Measurements from ENCODE around the gene SDC3.

Gene SDC3

GRCh38 chr1:30845237-30845903 is 63.2 kb downstream of the SDC3 start:
- DNase-seq, result no peak

DNA sequence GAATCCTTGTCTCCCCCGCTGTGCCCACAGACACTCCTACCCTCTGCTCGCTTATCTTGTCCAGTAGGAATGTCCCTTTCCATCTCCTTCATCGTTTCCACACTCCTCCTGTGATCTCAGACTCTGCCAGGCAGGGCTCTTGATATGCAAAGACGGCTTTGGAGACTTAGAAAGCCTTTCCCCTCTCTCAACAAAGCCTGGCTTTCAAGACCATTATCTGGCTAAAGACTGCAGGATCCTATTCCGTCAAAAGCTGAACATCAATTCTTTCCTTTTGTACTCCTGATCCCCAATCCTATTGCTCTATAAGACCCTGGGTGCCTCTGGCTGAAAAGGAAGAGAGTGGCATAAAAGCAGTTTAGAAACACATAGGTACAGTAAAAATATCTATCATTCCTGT is 63.9 kb downstream of the SDC3 start:
- no peak for DNase-seq

- no peak for DNase-seq
Observed at GRCh38 chr1:30842697-30843354, 65.7 kb downstream of the SDC3 start.

DNA sequence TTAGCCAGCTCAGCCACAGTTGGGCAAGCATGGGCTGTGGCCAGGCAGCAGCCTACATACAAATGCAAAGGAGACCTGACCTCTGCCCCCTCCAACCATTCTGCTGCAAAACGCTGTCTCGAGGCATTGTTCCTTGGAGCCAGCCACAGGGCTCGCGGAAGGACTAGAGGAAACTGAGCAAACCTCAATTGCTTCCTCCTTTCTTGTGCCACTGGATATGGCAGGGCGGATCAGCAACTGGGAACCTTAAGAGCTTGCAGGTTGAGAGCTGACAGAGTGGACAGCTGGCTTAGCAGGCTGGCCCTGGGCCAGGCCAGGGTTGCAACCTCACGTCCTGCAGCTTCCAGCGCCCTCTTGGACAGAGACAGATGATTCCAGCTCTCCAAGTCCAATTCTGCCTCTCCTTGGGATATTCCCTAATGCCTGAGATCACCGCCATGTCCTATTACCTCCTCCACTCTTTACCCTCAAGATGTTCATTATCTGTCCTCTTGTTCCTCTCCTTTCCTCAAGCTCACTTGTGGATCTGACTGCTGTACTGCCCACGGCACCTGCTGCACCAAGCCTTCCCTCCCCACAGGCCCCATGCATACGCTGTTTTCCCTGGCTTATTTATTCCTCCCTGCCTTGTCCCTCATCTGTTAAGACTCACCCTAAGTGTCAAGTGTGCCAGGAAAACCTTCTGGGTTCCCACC is 67.5 kb downstream of the SDC3 start:
- no peak for DNase-seq

- no peak for DNase-seq
Observed at GRCh38 chr1:30839827-30840359, 68.7 kb downstream of the SDC3 start.

DNA sequence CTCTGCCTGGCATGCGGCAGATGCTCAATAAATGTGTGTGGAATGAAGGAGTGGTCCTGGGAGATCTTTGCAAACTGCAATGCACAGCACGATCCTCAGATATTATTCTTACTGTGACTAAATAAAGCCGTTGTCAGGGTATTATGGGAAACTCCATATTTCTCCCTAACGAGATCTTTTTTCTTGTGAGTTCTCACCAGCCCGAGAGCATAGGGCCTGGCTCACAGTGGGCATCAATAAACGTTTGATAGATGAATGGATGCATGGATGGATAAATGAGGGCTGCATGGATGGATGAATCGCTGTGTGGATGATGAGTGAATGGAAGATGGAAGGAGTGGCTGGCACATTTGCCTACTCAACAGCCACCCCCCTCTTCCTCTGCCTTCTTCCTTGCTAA is 69.6 kb downstream of the SDC3 start:
- DNase-seq, result no peak

GRCh38 chr1:30837653-30838052 is 70.9 kb downstream of the SDC3 start:
- no peak for DNase-seq

GRCh38 chr1:30834253-30834652 is 74.3 kb downstream of the SDC3 start:
- no peak for DNase-seq

GRCh38 chr1:30830537-30830936 is 78.0 kb downstream of the SDC3 start:
- DNase-seq, result no peak

DNA sequence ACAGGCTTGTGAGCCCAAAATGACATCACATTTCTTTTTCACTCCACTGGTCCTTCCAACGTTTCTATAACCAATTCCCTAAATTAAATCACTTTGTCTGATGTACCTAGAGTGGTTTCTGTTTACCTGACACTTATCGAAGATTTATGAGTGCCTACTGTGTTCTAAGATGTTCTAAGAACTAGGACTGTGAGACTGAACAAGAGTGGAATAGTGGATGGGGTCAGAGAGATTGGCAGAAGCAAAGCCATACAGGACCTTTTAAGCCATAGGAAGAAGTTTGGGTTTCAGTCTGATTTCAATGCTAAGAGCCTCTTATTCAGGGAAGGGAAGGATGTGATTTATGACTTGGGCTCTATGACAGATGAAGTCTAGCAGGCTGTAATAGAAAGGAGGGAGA is 78.7 kb downstream of the SDC3 start:
- DNase-seq, result no peak

DNA sequence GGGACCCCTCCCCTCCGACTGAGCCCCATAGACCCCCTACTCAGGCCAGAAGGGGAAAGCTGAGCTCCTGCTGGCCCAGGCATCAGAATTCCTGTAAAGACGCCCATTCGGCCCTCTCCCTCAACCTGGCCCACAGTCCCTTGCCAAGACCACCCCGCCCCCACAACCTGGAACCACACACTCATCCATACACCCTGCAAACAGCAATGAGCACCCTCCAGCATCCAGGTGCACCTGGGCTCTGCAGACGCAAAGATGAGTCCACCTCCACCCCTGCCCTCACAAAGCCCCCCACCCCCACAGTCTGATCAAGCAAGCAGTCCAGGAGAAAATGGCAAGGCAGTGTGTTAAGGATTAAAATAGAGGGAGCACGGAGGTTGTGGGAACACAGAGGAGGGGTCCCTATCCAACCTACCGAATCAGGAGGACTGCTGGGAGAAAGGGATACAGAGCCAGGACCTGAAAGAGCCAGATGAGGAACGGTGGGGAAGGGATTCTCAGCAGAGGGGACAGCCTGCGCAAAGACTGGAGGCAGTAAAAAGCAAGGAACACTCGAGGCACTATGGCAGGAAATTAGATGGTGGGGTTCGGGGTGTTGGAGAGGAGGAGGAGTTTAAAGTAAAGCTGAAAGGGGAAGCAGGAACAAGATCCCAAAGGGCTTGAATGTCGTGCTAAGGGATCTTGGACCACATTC is 83.7 kb downstream of the SDC3 start:
- no peak for DNase-seq

- peak; percentile 70 to 76 for DNase-seq
Observed at GRCh38 chr1:30823969-30824735, 84.4 kb downstream of the SDC3 start.

GRCh38 chr1:30823627-30823968 is 85.0 kb downstream of the SDC3 start:
- no peak for DNase-seq

DNA sequence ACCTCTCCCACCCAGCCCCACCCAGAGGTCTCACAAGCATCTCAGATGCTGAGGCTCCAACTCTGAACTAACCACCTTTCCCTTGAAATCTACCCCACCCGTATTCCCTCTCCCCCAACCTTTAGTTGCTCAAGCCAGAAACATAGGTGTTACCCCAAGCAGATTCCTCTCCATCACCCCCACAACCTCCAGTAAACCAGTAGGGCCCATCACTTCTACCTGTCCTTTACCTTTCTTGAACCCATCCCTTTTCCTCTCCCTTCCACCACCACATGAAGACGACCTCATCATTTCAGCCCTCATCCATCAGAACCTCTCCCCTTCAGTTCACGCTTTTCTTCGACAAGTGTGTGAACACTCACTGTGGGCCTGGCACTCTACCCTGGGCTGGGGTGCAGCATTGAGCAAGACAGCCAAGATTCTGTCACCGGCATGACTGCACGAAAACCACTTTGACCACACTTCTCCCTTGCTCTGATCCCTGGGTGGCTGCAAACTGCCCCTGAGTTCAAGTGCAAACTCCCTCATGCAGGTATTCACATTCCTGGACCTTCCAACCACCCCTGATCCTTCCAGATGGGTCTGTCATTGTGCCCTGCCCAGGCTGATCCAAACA is 85.5 kb downstream of the SDC3 start:
- peak in 1 of 2 donors; percentile 36 for DNase-seq

GRCh38 chr1:30822006-30822405 is 86.6 kb downstream of the SDC3 start:
- DNase-seq, result no peak

GRCh38 chr1:30820299-30820698 is 88.3 kb downstream of the SDC3 start:
- DNase-seq, result no peak

All from bone marrow (tissue), 2 donors.